ELF-1 (cell line): Measurements from ENCODE around the gene CRHR1.

ENCODE experiments used
- DNase-seq: peaks from one replicate; pipeline ENCODE4 v3.0.0-alpha.2; 2016; ENCODE audit warnings: low read depth, low spot score

CRHR1 gene

GRCh38 chr17:45820052-45820780 is 36.1 kb downstream of the CRHR1 start:
- no peak for DNase-seq

- no peak for DNase-seq
Observed at GRCh38 chr17:45821147-45821546, 37.0 kb downstream of the CRHR1 start.

GRCh38 chr17:45823598-45823997 is 39.5 kb downstream of the CRHR1 start:
- no peak for DNase-seq

GRCh38 chr17:45824475-45824874 is 40.4 kb downstream of the CRHR1 start:
- no peak for DNase-seq

- no peak for DNase-seq
Observed at GRCh38 chr17:45824901-45825492, 40.9 kb downstream of the CRHR1 start.

GRCh38 chr17:45825792-45826191 is 41.7 kb downstream of the CRHR1 start:
- no peak for DNase-seq

- DNase-seq, result no peak
Observed at GRCh38 chr17:45826919-45827588, 42.9 kb downstream of the CRHR1 start.

GRCh38 chr17:45828171-45828570 is 44.1 kb downstream of the CRHR1 start:
- no peak for DNase-seq

GRCh38 chr17:45828582-45829133 is 44.5 kb downstream of the CRHR1 start:
- no peak for DNase-seq

- DNase-seq, result no peak
Observed at GRCh38 chr17:45833920-45834319, 49.8 kb downstream of the CRHR1 start.

- no peak for DNase-seq
Observed at GRCh38 chr17:45834471-45835396, 50.6 kb downstream of the CRHR1 start.

- no peak for DNase-seq
Observed at GRCh38 chr17:45835481-45835880, 51.4 kb downstream of the CRHR1 start.

- peak; percentile 12 for DNase-seq
Observed at GRCh38 chr17:45836047-45837044, 52.2 kb downstream of the CRHR1 start.

GRCh38 chr17:45837187-45837586 is 53.1 kb downstream of the CRHR1 start:
- DNase-seq, result no peak

GRCh38 chr17:45837603-45838002 is 53.5 kb downstream of the CRHR1 start:
- no peak for DNase-seq

GRCh38 chr17:45838751-45839295 is 54.7 kb downstream of the CRHR1 start:
- DNase-seq, result no peak

- no peak for DNase-seq
Observed at GRCh38 chr17:45839442-45839841, 55.3 kb downstream of the CRHR1 start.

- no peak for DNase-seq
Observed at GRCh38 chr17:45841186-45841585, 57.1 kb downstream of the CRHR1 start.

GRCh38 chr17:45841883-45842525 is 57.9 kb downstream of the CRHR1 start:
- DNase-seq, result no peak
